Gastrocnemius medialis (tissue), 4 donors: ENCODE results near the gene DPP7. TPM values are rescaled to one million over a fixed set of nuclear protein-coding genes. Genes with fewer than 3 reads are reported as not detected.

Experiments
- ATAC-seq, 2 donors: fragments of 150-250 bp; one replicate each; pipeline ENCODE4 v1.9.1; 2016
- DNase-seq, 2 donors: peaks; one replicate each; pipeline ENCODE4 v3.0.0-alpha.2; 2019
- H3K27ac ChIP-seq, 4 donors: fragments of 200-600 bp; sonication (generic); 1 replicate in 1 of 4; 2 replicates in 3 of 4; pipeline ENCODE4 v1.5.1; 2016 to 2018; ENCODE audit warnings: mild to moderate bottlenecking in 2 of 4, moderate library complexity in 1 of 4
- H3K27me3 ChIP-seq, 3 donors: fragments of 200-600 bp; sonication (generic) in 2 of 3; 1 replicate in 1 of 3; 2 replicates in 2 of 3; pipeline versions ENCODE4 v1.5.1 to v1.6.0; 2016 to 2019; ENCODE audit warnings: mild to moderate bottlenecking in 1 of 3, moderate library complexity in 1 of 3
- H3K36me3 ChIP-seq, 2 donors: fragments of 200-600 bp; sonication (generic) in 1 of 2; one replicate each; pipeline ENCODE4 v1.5.1; 2017 to 2018
- H3K4me1 ChIP-seq, 2 donors: fragments of 200-600 bp; sonication (generic) in 1 of 2; one replicate each; pipeline ENCODE4 v1.5.1; 2016 to 2017; ENCODE audit warnings: mild to moderate bottlenecking in 2 of 2
- H3K4me3 ChIP-seq, 4 donors: fragments of 200-600 bp; sonication (generic) in 3 of 4; 1 replicate in 1 of 4; 2 replicates in 3 of 4; pipeline ENCODE4 v1.5.1; 2016 to 2019; ENCODE audit warnings: mild to moderate bottlenecking in 2 of 4
- H3K9me3 ChIP-seq, 3 donors: fragments of 200-600 bp; sonication (generic) in 2 of 3; 1 replicate in 1 of 3; 2 replicates in 2 of 3; pipeline ENCODE4 v1.5.1; 2016 to 2019
- CTCF ChIP-seq, 5 experiments: fragments of 450-650 bp in 3 of 5; fragments of 200-600 bp in 2 of 5; sonication (generic) in 2 of 5; IDR thresholded peaks in 4 of 5; conservative IDR thresholded peaks in 1 of 5; 1 replicate in 4 of 5; 2 replicates in 1 of 5; pipeline ENCODE4 v1.5.1; 2016 to 2019; ENCODE audit warnings: antibody characterized with exemption in 5 of 5, mild to moderate bottlenecking in 3 of 5, moderate library complexity in 3 of 5
- POLR2A ChIP-seq, 2 donors: fragments of 450-650 bp; IDR thresholded peaks; one replicate each; pipeline ENCODE4 v1.6.1; 2017; ENCODE audit warnings: antibody characterized with exemption in 2 of 2, mild to moderate bottlenecking in 2 of 2, moderate library complexity in 2 of 2
- in situ Hi-C, 4 donors: fragments of 200-750 bp; cut with MboI; loops; one replicate each; pipeline versions ENCODE4 v1.15.0 to v1.8.0; 2017; ENCODE audit warnings: low sequenced_read_pairs in 4 of 4
- intact Hi-C: fragments of 100-400 bp; cut with DNase I; formaldehyde crosslinking; loops from one replicate; pipeline ENCODE4 v1.15.1; 2023; ENCODE audit warnings: low total_unique reads
- total RNA-seq, 4 donors: library from RNA; depleted of rRNA; stranded (reverse); fragments of >200 nt; gene quantifications; one replicate each; pipeline versions ENCODE4 v1.1.0 to v1.2.3, GENCODE V29; 2016

DPP7 gene
- total RNA-seq, 4 donors from 2014 or later: 36.9 to 63.1 (median 55.9) TPM

- H3K36me3 ChIP-seq: no peaks in the 10 kb centered on the region
- intact Hi-C loops (no loop called here), in situ Hi-C loops (no loop called here)
- H3K4me1 ChIP-seq: no peaks in the 10 kb centered on the region
- TF ChIP-seq POLR2A (IDR thresholded peaks at IDR 0.05): no peak
- TF ChIP-seq CTCF (IDR thresholded peaks at IDR 0.05 in 4 of 5, conservative IDR thresholded peaks at IDR 0.05 in 1 of 5): no peak
- H3K27me3 ChIP-seq: peaks cover 33 to 75% (median 54%) of the 10 kb centered on the region in 3 donors
- no peak for ATAC-seq
- H3K9me3 ChIP-seq: no peaks in the 10 kb centered on the region
- DNase-seq: no peak
- no peak overlapping the region for H3K27ac ChIP-seq
- no peak overlapping the region for H3K4me3 ChIP-seq
These were observed 31.4 kb upstream of the DPP7 start for GRCh38 chr9:137145731-137146526.

- no peak for TF ChIP-seq POLR2A (IDR thresholded peaks at IDR 0.05)
- no peak for TF ChIP-seq CTCF (IDR thresholded peaks at IDR 0.05 in 4 of 5, conservative IDR thresholded peaks at IDR 0.05 in 1 of 5)
- DNase-seq: no peak
- H3K27ac ChIP-seq: no peak overlapping the region
- no peaks in the 10 kb centered on the region for H3K36me3 ChIP-seq
- H3K4me3 ChIP-seq: no peak overlapping the region
- peaks cover 44 to 79% (median 68%) of the 10 kb centered on the region in 3 donors for H3K27me3 ChIP-seq
- ATAC-seq: no peak
- in situ Hi-C loops (no loop called here), intact Hi-C loops (no loop called here)
- H3K9me3 ChIP-seq: no peaks in the 10 kb centered on the region
- no peaks in the 10 kb centered on the region for H3K4me1 ChIP-seq
These were observed 28.9 kb upstream of the DPP7 start for GRCh38 chr9:137143459-137143858.

DNA sequence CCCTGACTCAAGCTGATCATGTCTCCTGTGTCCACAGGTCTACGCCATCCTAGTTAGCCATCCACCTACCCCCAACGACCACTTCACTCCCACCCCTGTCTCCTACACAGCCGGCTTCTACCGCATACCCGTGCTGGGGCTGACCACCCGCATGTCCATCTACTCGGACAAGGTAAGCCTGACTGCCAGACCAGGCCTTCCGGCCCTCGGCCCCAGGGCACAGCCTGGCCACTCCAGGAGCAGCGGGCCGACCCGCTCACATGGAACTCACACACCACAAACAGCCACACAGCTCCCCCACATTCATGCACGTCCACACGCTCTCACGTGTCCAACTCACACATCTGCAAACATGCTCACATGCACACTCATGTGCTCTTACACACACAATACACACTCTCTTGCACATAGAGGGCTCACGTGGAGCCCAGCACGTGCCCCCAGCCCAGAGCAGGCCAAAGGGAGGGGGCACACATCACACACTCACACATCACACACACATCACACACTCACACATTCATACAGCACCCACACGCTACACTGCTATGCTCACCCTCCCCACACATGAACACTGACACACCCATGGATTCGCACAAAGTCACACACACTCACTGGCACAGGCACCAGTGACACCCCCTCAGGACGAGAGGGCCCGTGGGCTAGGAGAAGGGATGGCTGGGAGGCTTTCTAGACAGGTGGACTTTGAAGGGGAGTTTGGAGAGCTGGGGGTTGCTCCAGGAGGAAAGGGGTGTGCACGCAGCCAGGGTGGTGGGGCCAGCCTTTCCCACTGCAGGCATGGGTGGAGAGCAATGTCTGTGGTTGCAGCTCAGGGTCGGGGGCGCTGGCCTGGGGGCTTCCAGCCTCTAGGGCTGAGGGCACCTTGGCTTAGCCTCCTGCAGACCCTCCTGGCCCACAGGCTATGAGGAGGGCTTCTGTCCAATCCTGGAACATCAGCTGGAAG, 27.7 kb upstream of the DPP7 start:
- no peak for ATAC-seq
- Histone ChIP-seq H3K4me3 (no peak overlapping the region), H3K9me3 (no peaks in the 10 kb centered on the region), H3K27ac (no peak overlapping the region), H3K4me1 (no peaks in the 10 kb centered on the region), H3K36me3 (no peaks in the 10 kb centered on the region), H3K27me3 (peaks cover 52 to 79% (median 70%) of the 10 kb centered on the region in 3 donors)
- intact Hi-C loops (no loop called here), in situ Hi-C loops (no loop called here)
- TF ChIP-seq POLR2A (IDR thresholded peaks at IDR 0.05): no peak
- no peak for TF ChIP-seq CTCF (IDR thresholded peaks at IDR 0.05 in 4 of 5, conservative IDR thresholded peaks at IDR 0.05 in 1 of 5)
- DNase-seq: no peak

DNA sequence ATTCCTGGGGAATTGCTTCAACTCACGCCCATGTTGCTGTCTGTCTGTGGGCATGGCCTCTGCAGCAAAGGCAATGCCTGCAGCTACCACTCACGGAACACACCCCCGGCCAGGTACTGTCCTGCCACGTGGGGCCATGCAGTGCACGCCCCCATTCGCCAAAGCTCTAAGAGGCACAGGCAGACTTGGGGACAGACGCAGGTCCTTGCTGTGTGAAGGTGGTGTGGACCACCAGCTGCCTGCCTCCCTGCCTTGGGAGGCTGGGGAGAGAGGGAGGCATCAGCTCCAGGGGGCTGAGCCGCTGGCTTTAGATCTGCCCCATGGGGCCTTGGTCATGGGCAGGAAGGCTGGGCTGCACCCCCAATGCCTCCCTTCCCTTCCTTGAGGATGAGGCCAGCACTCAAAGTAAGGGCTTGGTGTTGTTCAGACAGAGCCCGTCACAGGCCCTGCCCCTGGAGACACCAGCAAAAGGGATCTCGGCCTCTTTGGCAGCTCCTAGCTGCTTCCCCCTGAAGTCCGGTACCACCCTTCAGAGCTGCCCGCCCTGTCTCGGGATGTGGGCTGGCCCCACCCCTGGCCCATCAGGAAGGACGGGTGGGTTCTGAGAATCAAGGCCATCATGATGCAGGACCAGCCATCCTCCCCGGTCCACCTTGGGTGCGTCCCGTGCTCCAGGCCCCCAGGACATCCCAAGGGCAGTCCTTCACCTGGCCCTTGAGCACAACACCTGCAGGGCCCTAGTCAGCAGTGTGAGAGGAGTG, 26.7 kb upstream of the DPP7 start:
- Histone ChIP-seq H3K9me3 (no peaks in the 10 kb centered on the region), H3K4me3 (no peak overlapping the region), H3K27ac (no peak overlapping the region), H3K4me1 (no peaks in the 10 kb centered on the region), H3K27me3 (peaks cover 59 to 82% (median 78%) of the 10 kb centered on the region in 3 donors), H3K36me3 (no peaks in the 10 kb centered on the region)
- TF ChIP-seq POLR2A (IDR thresholded peaks at IDR 0.05) (no peak), CTCF (IDR thresholded peaks at IDR 0.05 in 4 of 5, conservative IDR thresholded peaks at IDR 0.05 in 1 of 5) (no peak)
- DNase-seq: no peak
- ATAC-seq: no peak
- in situ Hi-C loops (no loop called here), intact Hi-C loops (no loop called here)
